GM21381 (cell line): ENCODE data around the gene CHD2.
"Not testable (repeated sequence)": the region's sequence is repeated elsewhere in the genome, so short reads cannot be mapped to it uniquely, and the experiment has no call there.

ENCODE experiments used
- ATAC-seq: cut with Tn5 transposase; IDR thresholded peaks from one replicate; pipeline ENCODE4 v1.9.1; 2021; ENCODE audit warnings: mild to moderate bottlenecking, moderate library complexity; ENCODE audit not compliant: unreplicated experiment

CHD2 gene

DNA sequence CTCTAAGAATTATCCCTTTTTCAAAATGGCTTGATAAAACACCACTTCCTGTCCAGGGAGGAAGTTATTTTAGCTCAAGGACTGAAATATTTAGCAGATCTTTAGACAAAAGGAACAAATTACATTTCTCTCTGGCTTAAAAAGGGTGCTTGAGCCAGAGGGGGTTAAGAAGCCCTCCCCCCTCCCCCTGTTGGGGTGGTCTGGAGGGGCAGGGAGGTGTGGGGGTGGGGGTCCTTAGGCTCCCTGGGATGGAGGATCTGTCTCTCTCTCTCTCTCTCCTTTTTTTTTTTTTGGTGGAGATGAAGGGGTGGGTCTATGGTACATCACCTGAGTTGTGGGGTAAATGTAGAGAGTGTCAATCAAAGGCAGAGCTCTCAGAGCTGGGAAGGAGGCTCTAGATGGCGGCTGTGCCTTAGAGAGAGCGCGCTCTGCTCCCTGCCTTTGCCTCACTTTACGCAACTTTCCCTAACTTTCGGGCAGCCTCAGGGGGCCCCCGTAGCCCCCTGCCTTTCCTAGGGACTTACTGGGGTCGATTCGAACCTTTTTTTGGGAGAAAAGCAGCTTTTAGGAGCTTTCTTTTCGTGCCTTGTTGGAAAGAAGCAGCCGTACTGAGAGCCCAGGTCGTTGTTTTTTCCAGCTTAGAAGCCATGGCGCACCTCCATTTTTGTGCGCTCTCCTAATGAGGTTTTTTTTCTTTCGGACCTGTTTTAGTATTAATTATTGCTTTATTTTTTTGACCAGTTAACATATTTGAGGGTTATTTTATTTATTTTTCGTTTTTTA lies at the start of gene CHD2:
TSS of gene CHD2 (plus strand) at position 377 of the 783 bp plus-strand sequence. CDS start 914 bp downstream, outside the sequence.
- peak; percentile 64 for ATAC-seq

- no peak for ATAC-seq
Observed at GRCh38 chr15:92853222-92853621, 46.9 kb upstream of the CHD2 start.

- ATAC-seq = no peak
Observed at GRCh38 chr15:92861742-92862141, 38.4 kb upstream of the CHD2 start.

GRCh38 chr15:92864127-92864814 lies 35.9 kb upstream of the CHD2 start:
- ATAC-seq = no peak

GRCh38 chr15:92869263-92869940 lies 30.7 kb upstream of the CHD2 start:
- no peak for ATAC-seq

DNA sequence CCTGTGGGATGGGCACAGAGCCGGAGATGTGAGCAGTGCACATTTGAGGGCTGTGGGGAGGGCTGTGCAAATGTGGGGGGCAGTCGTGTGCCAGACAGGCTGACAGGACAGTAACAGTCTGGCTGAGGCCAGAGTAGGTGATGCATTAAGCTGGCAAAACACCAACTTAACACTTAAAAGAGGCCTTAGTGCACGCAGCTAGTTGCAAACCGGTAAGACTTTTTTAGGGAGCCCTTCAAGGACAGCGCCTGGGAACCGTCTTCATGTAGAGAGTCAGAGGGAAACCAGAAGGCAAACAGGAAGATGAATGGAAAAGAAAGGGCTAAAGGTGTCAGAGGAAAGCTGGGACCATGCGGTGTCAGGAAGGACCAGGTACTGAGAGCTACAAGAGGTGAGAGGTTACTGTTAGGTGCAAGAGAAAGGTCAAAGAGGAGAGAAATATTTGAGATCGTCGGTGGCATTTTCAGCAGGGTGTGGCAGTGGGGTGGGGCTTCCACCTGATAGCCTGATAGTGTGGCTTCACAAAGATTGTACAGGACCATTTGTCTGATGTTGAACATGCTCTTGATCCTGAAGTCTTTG lies 30.0 kb upstream of the CHD2 start:
- ATAC-seq = no peak

DNA sequence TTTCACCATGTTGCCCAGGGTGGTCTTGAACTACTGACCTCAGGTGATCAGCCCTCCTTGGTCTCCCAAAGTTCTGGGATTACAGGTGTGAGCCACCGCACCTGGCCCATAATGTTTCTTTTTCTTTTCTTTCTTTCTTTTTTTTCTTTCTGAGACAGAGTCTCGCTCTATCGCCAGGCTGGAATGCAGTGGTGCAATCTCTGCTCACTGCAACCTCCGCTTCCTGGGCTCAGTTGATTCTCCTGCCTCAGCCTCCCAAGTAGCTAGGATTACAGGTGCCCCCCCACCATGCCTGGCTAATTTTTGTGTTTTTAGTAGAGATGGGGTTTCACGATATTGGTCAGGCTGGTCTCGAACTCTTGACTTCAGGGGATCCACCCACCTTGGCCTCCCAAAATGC lies 27.2 kb upstream of the CHD2 start:
- ATAC-seq = not testable (repeated sequence)

- ATAC-seq = no peak
Observed at GRCh38 chr15:92877000-92877399, 23.1 kb upstream of the CHD2 start.

- no peak for ATAC-seq
Observed at GRCh38 chr15:92877416-92877815, 22.7 kb upstream of the CHD2 start.

GRCh38 chr15:92878593-92879053 lies 21.5 kb upstream of the CHD2 start:
- ATAC-seq = no peak

DNA sequence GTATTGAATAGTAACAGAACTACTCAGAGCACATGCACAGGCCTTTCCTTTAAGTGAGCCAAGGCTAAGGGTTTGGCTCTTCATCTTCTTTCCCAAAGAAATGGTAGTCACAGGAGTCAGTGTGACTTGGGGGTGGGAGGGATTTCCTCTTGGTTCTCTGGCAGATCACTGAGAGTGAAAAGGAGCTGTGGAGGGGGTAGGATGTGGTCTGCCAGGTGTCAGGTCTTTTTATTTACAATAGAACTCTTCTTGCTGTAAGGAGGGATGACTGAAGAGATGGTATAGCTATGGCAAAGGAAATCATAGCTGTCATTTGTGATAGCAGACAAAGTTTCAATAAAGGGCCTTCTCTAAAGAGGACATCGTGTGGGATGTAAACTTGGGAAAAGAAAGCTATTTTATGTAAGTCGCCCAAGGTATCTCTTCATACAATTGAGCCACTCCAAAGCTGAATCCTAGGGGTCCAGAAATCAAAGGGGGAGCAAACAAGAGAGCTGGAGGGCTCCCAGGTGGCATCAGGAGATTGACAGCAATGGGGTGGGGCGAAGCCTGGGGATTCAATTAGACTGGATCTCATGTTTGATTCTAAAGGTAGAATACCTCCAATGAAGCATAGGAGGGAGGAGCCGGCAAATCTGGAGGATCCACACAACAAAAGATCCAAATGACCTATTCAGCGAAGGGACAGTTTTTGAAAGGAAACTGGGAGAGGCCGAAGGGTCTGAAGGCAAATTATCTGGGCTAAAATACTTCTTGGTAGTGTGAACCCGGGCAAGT lies 20.0 kb upstream of the CHD2 start:
- no peak for ATAC-seq

DNA sequence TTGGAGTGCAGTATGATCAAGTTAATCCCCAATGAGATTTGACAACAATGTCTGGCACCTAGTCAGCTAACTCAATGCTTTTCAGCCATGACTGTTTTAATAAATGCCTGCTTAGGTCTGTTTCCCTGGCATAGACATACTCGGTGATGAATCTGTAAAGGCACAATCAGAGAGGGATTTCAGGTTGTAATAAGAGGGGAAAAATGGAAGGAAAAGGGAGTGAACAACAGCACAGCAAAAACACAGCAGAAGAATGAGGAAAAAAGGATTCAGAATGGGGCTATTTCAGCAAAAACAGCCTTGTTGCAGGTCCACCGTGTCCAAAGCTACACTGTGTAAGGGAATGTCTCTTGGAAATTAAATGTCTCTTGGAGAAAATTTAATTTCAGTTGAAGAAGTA lies 19.3 kb upstream of the CHD2 start:
- no peak for ATAC-seq

DNA sequence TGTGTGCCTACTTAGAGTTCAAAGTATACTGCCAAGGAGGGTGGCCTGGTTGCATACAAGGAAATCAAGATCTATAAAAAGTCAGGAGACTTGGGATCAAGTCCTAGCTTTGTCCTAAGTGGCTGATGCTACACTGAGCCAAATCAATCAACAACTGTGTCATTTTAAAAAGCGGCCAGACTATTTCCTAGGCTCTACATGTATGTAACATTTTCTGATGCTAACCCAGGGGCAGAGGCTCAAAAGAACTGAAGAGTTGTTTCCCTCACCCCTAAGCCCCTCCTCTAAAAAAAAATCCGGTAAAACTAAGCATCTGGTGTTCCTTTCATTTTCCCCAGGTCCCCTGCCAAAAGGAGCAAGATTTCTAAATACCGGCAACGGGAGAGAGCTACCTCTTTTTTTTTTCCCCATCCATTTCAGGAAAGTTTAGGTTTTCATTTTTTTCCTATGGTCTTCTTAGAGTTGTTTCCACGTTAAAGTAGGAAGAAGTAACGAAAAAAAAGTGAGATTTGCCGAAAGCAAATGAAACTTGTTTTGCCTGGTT lies 18.8 kb upstream of the CHD2 start:
- no peak for ATAC-seq

- ATAC-seq = peak; percentile 95
Observed at GRCh38 chr15:92881802-92882696, 18.1 kb upstream of the CHD2 start.

DNA sequence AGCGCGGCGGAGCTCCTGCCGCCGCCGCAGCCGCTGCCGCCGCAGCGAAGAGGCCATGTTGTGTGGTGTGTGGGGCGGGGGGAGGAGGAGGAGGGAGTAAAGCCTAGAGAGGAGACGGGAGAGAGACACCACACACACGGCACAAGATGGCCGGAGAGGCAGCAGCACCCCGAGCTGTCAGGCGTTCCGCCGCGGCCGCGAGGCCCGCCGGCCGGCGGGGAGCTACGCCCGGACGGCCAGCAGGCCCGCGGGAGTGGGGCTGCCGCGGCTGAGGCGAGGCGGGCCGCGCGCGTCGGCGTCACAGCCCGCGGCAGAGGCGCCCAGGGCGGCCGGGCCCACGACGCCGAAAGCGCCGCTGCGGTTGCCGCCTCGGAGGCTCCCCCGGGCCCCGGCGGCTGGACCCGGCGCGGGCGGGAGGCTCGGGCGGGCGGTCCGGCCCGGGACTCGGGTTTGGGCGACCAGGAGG lies 17.4 kb upstream of the CHD2 start:
- peak; percentile 63 for ATAC-seq

DNA sequence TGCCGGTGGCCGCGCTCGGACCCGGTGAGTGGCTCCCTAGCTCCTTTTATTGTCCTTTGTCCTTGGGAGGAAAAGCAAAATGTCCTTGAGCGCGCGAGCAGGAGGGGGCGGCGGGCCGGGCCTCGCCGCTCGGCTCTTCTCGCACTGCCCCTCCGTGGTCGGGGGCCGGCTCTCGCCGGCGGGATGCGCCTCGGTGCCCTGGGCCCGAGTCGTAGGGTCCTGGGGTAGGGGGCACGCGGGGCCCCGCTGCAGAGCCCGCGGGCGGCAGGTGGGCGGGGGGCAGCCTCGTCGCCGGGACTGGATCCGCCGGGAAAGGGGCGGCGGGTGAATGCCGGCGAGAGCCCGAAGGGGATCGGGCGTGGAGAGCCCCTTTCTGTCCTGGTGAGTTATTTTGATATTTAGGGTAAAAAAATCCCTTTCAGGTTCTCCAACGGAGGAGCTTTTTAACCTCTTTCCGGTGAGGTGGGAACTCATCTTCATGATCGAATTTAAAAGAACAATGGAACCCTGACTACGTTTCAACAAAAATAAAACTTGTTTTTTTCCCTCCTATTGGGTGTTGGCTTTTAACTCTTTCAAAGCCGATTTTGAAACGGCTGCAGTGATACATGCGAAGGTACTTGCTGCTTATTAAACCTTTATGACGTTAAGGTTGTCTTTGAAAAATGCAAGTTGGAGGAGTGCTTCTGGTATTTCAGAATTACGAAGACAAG lies 16.8 kb upstream of the CHD2 start:
- ATAC-seq = peak; percentile 3

DNA sequence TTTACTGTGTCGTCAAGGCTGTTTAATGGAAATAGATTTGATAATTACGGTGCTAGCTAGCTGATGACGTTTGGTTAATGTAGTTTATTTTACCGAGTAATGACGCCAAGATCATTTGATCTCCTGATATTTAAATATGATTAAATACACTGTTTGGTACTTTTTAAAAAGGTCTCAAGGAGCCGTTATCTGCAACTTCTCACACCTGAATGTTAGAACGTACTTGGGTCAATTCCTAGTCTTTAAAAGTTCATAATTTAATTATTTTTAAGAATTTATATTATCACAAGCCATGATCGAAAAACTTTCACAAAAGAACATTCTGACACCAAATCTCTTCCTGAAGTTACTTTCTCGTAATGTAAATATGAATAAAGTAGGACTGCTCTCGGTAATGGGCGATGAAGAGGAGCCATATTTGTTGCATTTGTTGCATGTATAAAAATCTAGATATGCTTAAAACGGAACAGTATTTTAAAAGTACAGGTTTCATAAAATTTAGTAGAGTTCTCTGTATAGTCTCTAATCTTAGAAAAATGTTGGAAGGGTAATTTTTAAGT lies 16.2 kb upstream of the CHD2 start:
- no peak for ATAC-seq
